ENCODE measurements around the gene GCNT2.

GCNT2 gene

DNA sequence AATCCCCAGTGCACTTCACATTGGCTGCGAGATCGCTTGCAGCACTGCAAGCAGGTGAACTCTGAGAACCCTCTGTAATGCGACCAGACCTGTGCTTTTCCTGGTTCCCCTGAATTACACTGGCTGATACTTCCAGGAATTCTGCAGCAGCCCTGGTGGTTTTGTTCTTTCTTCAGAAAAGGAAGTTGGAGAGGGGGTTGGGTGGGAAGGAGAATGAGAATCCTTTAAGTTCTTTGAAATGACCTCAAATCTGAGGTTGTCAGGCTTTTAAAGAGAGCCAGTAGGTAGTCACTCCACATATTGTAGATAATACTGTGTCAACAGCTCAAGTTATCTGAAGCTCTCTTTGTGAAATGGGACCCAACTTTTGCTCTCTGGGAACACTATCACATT, 62.4 kb downstream of the GCNT2 start:
- TF ChIP-seq, protein P1, sequence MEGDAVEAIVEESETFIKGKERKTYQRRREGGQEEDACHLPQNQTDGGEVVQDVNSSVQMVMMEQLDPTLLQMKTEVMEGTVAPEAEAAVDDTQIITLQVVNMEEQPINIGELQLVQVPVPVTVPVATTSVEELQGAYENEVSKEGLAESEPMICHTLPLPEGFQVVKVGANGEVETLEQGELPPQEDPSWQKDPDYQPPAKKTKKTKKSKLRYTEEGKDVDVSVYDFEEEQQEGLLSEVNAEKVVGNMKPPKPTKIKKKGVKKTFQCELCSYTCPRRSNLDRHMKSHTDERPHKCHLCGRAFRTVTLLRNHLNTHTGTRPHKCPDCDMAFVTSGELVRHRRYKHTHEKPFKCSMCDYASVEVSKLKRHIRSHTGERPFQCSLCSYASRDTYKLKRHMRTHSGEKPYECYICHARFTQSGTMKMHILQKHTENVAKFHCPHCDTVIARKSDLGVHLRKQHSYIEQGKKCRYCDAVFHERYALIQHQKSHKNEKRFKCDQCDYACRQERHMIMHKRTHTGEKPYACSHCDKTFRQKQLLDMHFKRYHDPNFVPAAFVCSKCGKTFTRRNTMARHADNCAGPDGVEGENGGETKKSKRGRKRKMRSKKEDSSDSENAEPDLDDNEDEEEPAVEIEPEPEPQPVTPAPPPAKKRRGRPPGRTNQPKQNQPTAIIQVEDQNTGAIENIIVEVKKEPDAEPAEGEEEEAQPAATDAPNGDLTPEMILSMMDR (IDR thresholded peaks at IDR 0.05; ENCODE audit: control insufficient read depth, insufficient read depth, low read depth, low read length, missing control alignments): no peak
- no peak for DNase-seq (ENCODE audit: low read depth)

DNA sequence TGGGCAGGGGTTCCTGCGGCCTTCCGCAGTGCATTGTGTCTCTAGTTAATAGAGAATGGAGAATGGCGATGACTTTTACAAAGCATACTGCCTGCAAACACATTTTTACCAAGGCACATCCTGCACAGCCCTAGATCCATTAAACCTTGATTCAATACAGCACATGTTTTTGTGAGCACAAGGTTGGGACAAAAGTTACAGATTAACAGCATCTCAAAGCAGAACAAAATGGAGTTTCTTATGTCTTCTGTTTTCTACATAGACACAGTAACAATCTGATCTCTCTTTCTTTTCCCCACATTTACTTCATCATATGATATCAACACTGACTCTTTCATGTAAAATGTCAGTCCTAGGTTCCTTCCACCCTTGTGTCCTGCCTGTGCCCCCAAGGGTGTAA, 63.5 kb downstream of the GCNT2 start:
- TF ChIP-seq, protein P1 (IDR thresholded peaks at IDR 0.05; ENCODE audit: control insufficient read depth, insufficient read depth, low read depth, low read length, missing control alignments): no peak
- DNase-seq (ENCODE audit: low read depth): no peak
- H3K4me3 ChIP-seq (ENCODE audit: control insufficient read depth, low read depth, low read length): no peak overlapping the region

More for the DNA sequence above, 62.4 kb downstream of the GCNT2 start:
- H3K4me3 ChIP-seq (ENCODE audit: control insufficient read depth, low read depth, low read length): no peak overlapping the region

DNA sequence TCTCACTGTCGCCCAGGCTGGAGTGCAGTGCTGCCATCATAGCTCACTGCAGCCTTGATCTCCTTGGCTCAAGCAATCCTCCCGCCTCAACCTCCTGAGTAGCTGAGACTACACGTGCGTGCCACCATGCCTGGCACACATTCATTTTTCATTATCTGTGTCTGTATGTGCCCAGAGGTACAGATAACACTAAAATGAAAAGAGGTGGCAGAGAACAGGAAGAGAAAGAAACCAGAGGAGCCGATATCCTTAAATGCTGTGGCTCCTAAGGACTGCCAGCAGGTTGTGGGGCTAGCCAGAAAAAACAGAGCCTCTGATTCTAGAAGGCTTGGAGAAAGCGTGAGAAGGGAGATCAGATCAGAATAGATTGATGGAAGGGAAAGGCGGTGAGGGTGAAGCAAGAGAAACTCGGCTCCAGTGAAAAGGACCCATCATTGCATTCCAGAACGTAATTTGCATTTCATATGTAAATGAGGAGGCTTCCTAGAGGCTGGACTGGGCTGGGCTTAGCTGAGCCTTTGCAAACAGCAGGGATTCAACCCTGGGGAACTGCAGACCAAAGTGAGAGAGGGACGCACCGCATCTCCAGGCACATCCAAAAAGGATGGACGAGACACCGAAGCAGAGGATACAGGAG, 64.2 kb downstream of the GCNT2 start:
- no peak for DNase-seq (ENCODE audit: low read depth)
- no peak overlapping the region for H3K4me3 ChIP-seq (ENCODE audit: control insufficient read depth, low read depth, low read length)
- TF ChIP-seq, protein P1 (IDR thresholded peaks at IDR 0.05; ENCODE audit: control insufficient read depth, insufficient read depth, low read depth, low read length, missing control alignments): no peak

DNA sequence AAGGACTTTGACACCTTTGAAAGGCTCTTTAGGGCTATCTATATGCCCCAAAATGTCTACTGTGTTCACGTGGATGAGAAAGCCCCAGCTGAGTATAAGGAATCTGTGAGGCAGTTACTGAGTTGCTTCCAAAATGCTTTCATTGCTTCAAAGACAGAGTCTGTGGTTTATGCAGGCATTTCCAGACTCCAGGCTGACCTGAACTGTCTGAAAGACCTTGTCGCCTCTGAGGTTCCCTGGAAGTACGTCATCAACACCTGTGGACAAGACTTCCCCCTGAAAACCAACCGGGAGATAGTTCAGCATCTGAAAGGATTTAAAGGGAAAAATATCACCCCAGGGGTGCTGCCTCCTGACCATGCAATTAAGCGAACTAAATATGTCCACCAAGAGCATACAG, 65.2 kb downstream of the GCNT2 start:
- no peak for DNase-seq (ENCODE audit: low read depth)
- no peak overlapping the region for H3K4me3 ChIP-seq (ENCODE audit: control insufficient read depth, low read depth, low read length)
- TF ChIP-seq, protein P1 (IDR thresholded peaks at IDR 0.05; ENCODE audit: control insufficient read depth, insufficient read depth, low read depth, low read length, missing control alignments): no peak

DNA sequence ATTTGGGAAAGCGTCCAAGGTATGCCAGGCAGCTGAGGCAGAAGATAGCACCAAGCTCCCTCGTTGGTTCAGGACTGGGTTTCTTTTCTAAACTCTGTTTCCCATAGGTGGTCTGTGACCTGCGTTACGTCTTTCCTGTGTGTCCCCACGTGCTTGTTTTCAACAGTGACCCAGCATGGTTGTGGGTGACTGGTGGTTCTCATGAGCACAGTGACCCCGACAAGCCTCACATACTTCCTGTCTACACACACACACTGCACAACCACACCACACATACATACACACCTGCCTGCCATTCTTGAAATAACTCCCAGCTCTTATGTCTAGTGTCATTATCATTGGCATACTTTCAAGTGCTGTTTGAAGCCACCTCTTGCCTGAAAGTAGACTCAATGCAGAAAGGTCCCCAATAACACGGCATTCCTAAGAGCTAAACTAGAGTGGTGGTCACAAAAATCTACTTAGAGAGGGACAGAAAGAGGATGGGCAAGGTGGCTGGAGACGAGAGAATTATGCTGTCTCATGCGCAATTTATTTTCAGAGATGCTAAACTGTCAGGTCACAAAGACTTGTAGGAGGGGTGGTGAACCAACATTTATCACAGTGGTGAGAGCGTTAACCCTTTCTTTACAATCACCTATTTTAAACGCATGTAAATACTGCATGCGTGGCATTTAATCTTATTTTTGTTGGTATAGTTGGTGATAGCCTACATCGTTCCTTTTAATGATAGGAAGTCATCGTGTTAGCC, 66.7 kb downstream of the GCNT2 start:
- no peak overlapping the region for H3K4me3 ChIP-seq (ENCODE audit: control insufficient read depth, low read depth, low read length)
- TF ChIP-seq, protein P1 (IDR thresholded peaks at IDR 0.05; ENCODE audit: control insufficient read depth, insufficient read depth, low read depth, low read length, missing control alignments): no peak
- no peak for DNase-seq (ENCODE audit: low read depth)

DNA sequence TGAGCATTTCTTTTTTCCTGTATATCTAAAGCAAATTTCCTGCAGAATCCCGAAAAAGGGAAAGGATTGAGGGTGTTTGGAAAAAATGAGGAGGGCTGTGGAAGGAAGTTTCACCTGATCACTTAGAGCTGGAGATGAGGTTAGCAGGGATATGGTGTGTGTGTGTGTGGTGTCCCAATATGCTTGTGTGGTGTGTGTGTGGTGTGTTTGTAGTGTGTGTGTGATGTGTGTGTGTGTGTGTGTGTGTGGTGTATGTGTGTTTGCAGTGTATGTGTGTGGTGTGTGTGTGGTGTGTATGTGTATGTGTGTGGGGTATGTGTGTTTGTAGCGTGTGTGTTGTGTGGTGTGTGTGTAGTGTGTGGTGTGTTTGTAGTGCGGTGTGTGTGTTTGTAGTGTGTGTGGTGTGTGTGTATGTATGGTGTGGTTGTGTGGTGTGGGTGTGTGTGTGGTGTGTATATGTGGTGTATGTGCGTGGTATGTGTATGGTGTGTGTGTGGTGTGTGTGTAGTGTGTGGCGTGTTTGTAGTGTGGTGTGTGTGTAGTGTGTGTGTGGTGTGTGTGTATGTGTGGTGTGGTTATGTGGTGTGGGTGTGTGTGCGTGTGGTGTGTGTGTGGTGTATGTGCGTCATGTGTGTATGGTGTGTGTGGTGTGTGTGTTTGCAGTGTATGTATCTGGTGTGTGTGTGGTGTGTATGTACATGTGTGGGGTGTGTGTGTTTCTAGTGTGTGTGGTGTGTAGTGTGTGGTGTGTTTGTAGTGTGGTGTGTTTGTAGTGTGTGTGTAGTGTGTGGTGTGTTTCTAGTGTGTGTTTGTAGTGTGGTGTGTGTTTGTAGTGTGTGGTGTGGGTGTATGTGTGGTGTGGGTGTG, 67.6 kb downstream of the GCNT2 start:
- no peak overlapping the region for H3K4me3 ChIP-seq (ENCODE audit: control insufficient read depth, low read depth, low read length)
- DNase-seq (ENCODE audit: low read depth): no peak
- TF ChIP-seq, protein P1 (IDR thresholded peaks at IDR 0.05; ENCODE audit: control insufficient read depth, insufficient read depth, low read depth, low read length, missing control alignments): no peak

All from AG09309 (cell line).